ENCODE data around the gene KANK3.
"Not testable (repeated sequence)": the region's sequence is repeated elsewhere in the genome, so short reads cannot be mapped to it uniquely, and the experiment has no call there.

KANK3 gene

GRCh38 chr19:8302357-8302691 is 40.7 kb downstream of the KANK3 start:
- Histone ChIP-seq H3K4me3 (ENCODE audit: low read depth, low read length) (no peak overlapping the region), H3K27me3 (ENCODE audit: control insufficient read depth, insufficient read depth, low read length) (no peaks in the 10 kb centered on the region), H3K9ac (ENCODE audit: low read length) (no peak overlapping the region), H3K27ac (ENCODE audit: low read depth, low read length) (no peak overlapping the region), H3K9me3 (ENCODE audit: control insufficient read depth, insufficient read depth, low read depth, low read length) (no peaks in the 10 kb centered on the region), H3K4me1 (ENCODE audit: control insufficient read depth, insufficient read depth, low read length) (peaks cover 14% of the 10 kb centered on the region; the same call in 1 of the 2 replicates), H3K36me3 (ENCODE audit: control insufficient read depth, insufficient read depth, low read length) (peaks cover 15% of the 10 kb centered on the region)

GRCh38 chr19:8291337-8291736 is 51.7 kb downstream of the KANK3 start:
- not testable (repeated sequence) for H3K4me1 ChIP-seq (ENCODE audit: control insufficient read depth, insufficient read depth, low read length); H3K36me3 ChIP-seq (ENCODE audit: control insufficient read depth, insufficient read depth, low read length); H3K4me3 ChIP-seq (ENCODE audit: low read depth, low read length); H3K27ac ChIP-seq (ENCODE audit: low read depth, low read length); H3K9me3 ChIP-seq (ENCODE audit: control insufficient read depth, insufficient read depth, low read depth, low read length); H3K9ac ChIP-seq (ENCODE audit: low read length); H3K27me3 ChIP-seq (ENCODE audit: control insufficient read depth, insufficient read depth, low read length)

DNA sequence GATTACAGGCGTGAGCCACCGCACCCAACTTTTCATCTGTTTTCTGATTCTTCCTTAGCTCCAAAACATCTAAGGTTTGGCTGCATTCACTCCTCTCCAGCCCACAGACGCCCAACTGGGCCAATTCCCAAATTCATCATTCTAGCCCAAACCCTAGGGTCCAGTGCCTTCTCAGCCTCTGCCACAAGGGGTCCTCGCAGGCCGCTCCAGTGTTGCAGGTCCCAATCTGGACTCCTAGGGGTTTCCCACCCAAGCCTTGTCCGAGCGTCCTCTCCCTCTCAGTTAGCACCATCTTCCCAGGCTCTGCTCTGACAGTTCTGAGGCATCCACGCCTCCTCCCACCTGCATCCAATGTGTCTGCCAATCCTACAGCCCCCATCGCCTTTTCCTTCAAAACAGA is 66.6 kb downstream of the KANK3 start:
- H3K9ac ChIP-seq (ENCODE audit: low read length); H3K27ac ChIP-seq (ENCODE audit: low read depth, low read length); H3K27me3 ChIP-seq (ENCODE audit: control insufficient read depth, insufficient read depth, low read length); H3K9me3 ChIP-seq (ENCODE audit: control insufficient read depth, insufficient read depth, low read depth, low read length); H3K4me3 ChIP-seq (ENCODE audit: low read depth, low read length); H3K36me3 ChIP-seq (ENCODE audit: control insufficient read depth, insufficient read depth, low read length); H3K4me1 ChIP-seq (ENCODE audit: control insufficient read depth, insufficient read depth, low read length): not testable (repeated sequence)

All from HUES6 (cell line).